HuH-7 (cell line): ENCODE measurements around the gene SPINDOC.

Experiments used
- DNase-seq: peaks from one replicate; pipeline ENCODE4 v3.0.0; 2011; ENCODE audit warnings: low spot score

SPINDOC gene

DNA sequence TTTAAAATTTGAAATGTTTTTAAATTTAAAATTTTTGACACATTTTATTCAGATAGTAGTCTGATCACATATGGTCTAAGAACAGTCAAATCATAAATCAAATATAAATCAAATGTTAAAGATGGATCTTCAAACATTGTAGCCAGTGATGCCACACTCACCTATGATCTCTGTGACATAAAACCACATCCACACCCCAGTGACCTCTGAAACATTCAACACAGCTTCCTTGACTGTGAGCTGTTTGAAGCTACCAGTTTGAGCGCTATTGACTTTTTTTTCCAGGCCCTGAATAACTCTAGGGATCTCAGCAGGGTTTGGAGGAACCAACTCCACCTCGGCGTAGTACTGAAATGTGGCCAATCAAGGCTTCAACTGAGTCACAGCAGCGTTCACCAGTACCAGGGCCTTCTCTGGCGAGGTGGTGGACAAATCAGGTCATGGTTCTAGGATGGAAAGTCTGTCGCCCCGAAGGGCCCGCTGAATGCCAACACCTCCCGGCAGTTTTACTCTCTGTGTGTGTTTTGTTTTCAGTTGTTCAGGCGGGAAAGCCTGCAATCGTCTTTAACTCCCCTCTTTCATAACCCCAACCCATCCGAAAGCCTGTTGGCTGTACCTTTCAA is 21.4 kb downstream of the SPINDOC start:
- DNase-seq, result no peak

DNA sequence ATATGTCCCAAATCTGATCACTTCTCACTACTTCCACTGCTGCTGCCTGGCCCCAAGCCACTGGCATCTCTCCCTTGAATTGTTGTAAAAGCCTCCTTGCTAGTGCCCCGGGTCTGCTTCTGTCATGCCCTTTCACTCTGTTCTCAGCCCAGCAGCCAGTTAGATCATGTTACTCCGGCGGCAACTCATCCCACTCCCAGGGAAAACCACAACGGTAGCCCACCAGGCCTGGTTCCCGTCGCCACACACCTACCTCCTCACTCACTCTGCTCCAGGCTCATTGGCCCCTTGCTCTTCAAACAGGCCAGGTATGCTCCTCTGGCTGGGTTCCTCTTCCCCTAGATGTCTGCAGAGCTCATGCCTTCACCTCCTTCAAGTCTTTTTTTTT is 21.9 kb downstream of the SPINDOC start:
- no peak for DNase-seq

DNA sequence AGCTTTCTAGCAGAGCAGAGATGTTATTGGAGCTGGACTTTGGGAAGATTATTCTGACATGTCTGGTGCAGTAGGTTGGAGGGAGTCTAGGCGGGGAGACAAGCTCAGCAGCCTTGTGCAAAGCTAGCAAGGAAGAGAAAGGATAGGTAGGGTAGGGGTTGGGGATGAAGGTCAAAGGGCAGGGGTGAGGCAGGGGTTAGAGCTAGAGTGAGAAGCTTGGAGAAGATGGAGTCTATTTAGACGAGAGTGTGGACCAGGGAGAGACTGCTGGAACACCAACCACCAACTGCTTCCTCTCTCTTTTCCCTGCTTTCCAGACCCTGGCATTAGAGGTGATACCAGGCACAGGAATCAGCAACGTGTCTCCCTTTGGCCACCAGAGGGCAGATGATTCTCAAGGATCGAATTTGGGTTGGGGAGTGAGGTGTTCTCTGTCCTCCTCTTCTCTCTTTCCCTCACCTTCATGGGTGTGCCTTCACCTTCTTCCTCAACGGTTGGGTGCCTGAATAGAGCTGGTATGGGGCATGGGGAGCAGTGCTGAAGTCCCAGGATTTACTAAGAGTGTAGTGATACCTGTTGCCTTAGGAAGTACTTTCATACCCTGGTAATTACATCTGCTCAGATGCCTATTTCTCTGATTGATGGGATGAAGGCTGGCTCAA is 23.9 kb downstream of the SPINDOC start:
- peak; percentile 73 for DNase-seq

DNA sequence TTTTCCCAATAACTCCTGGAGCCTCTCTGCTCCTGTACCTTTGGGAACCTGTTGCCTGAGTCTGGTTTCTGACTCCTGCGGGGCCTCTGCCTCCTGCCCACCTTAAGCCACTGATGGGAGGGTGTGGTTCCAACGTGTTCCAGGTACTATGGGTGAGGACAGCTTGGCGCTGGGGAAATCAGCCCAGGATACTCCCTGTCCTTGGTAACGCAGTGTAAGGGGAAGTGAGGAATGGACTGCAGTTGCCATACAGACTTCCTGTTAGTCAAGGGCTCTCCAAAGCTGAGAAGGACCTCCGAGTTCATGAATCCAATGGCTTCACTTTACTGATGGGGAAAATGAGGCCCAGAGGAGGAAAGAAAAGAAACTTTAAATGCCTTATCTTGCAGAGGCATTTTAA is 24.5 kb downstream of the SPINDOC start:
- DNase-seq, result no peak

DNA sequence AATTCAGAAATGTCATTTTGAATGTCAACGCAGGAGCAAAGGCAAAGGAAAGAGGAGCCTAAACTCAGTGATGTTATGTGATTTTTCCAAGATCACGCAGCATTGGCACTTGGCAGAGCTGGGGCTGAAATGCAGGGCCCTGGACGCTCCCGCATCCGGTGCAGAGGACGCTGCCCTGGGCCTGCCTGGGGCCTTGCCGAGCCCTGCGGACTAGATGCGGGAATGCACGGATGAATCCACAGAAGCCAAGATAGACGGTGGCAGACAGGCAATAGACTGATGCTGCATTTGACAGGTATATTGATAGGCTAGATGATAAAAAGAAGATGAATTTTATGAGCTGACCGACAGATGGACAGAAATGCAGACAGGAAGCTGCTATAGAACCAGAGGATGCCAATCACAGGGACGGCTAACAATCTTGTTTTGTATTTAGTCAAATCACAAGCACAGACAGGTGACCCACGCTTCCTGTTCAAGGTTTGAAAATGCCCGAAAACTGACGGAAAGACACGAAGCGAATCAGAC is 25.0 kb downstream of the SPINDOC start:
- DNase-seq, result no peak

DNA sequence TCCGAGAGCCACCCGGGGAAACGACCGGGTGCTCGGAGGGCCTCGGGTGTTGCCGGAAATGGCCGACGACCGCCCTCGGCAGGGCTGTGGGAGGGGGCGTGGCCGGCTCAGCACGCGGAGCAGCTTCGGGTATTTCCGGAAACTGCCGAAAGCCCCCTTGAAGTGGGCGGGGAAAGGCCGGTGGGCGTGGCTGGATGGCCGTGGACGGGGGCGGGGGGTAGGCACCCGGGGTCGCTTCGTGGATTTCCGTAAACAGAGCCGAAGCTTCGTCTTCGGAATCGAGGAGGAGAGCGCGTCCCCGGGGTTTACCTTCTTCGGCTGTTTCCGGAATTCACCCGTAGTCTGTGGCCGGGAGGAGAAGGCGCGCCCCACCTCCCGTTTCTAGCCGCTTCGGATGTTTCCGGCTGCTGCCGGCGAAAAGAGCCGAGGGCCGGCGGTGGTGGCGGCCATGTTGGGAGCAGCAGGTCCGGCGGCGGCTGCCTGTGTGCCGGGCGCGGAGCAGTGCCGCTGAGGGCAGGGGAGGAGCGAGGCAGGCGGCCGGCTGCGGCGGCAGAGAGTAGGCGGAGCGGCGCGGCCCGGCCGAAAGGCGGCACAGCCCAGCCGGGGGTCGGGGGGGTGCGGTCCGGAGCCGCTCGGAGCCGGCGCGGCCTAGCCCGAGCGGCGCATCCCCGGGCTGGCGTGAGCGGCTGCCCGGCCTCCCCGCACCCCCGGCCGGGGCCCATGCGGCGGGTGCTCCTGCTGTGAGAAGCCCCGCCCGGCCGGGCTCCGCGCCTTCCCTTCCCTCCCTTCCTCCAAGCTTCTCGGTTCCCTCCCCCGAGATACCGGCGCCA is 25.6 kb downstream of the SPINDOC start, which contains the start of gene MARK2:
TSS of gene MARK2 (plus strand) at position 433 of the 830 bp plus-strand sequence. CDS start at position 830, 397 bp downstream.
- peak; percentile 72 for DNase-seq

DNA sequence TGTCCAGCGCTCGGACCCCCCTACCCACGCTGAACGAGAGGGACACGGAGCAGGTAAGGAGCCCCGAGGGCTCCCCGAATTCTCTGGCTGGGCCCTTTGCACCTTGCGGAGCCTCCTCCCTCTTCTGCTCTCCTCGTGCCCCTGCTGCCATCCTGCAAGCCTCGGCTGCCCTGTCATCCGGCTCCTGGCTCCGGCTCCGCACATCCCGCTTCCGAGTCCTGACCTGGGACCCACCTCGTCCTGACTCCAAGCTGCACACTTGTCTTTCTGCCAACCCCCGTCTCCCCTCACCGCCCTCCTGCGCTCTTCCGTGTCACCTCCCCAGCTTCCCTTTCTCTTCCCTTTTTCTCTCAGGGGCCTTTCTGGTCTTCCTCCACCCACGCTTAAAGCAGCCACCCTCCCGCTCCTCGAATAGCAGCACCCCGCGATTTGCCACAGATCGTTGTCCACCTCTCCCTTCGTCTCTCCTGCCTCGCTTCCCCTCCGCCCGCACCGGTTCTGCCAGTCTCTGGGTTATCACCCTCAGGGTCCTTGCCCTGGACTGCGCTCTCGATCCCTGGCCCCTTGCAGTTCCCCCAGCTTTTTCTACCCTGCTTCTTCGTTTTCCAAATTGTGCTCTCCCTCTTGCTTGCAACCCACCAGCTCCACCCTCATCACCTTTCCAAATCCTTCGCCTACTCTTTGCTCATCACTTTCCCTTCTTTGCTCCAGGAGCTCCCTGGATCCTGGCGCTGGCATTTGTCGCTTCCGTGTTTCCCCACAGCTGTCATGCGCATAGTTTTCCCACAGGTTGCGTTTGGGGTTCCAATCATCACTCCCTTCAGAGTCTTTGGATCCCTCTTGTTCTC is 26.5 kb downstream of the SPINDOC start:
- DNase-seq, result no peak

DNA sequence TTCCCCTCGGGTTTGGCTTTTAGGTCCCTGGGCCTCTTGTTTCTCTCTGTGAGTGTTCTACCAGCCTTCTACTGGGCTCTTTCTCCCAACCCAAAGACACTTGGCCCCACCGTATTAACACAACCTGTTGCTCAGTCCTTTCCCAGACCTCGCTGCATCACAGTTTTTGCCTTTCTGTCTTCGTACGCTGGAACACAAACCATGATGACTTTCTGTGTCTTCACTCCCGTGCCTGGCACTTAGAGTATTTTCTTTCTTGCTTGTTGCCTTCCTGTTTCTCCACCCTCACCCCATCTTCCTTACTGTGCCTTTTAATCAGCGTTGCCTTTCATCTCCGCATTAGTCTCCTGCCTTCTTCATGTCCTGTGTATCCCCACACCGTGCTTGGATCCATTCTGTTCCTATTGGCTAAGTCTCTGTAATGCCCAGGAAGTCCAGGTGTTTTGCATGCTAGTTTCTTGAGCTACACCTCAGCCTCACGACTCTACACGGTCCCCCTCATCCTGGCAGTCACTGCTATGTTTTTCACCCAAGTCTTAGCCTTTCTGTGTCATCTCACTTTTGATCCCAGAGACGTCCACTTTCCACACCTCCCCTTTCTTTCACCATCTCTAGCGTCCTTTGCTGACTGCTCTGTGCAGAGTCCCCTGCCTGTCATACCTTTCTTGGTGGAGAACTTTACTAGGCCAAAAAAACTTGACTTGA is 27.3 kb downstream of the SPINDOC start:
- no peak for DNase-seq

DNA sequence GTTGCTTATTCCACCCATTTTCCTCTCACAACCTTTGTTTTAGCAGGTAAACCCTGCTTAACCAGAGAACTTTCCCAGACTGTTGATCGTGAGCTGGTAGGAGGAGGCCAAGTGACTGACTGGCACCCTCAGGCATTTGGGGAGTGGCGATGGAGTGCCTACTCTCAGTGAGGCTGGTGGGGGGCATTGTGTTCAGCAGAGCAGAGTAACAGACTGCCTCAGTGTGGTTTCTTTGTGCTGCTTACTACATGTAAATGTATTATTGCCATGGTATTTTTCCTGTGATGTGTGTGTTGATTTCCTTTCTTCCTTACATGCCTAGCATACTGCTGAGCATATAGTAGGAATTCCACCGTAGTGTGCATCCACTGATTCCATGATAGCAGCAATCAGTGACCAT is 28.3 kb downstream of the SPINDOC start:
- DNase-seq, result no peak

DNA sequence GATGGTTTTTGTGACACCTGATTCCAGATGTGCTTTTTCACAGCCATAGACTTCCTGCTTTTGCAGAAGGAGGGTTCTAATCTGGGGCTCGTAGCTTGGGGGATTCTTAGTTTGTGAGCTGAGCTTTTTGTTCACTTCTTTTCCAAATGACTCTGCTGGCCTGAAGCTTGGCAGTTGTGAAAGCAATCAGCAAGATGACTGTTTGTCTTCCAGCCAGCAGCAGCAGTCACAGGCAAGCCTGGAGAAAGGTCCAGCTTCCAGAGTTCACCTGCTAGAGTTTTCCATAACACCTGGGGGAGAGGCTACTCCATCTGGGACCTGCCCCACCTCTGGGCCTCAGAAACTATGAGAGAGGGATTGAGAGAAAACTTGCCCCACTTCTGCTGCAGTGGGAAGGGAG is 29.8 kb downstream of the SPINDOC start:
- DNase-seq, result no peak

DNA sequence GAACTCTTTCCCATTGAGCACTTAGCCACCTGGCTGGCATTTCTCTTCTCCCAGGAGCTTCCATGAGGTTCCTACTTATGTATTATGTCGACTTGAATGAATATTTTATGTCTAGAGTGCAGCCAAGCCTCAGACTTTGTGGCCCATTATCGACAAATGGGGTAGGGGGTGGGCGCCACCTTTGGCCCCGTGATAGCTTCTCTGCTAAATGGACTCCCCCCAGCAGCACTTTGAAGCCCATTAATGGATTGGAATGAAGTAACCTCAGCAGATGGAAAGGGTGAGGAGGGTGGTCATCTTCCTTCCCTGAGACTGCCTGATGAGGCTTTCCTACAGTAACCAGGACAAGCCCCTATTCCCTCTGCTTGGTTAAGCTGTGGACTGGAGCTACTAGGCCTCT is 31.6 kb downstream of the SPINDOC start:
- DNase-seq, result no peak

DNA sequence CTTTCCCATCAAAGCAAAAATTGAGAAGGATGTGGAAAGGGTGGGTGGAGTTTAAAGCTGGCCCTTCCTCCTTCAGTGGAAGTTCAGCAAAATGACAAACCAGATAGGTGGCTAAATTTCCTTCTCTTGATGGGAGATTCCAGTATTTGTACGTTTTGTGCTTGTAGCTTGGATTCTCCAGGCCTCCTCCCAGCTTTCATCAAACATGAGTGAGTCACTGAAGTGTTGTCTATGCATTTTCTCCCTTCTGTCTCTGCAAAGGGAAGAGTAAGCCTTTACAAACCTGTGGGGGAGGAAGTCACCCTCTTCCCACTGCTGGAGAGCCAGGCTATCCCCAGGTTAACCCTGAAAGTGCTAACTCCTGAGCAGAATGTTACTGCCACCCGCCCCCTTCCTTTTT is 32.0 kb downstream of the SPINDOC start:
- no peak for DNase-seq

DNA sequence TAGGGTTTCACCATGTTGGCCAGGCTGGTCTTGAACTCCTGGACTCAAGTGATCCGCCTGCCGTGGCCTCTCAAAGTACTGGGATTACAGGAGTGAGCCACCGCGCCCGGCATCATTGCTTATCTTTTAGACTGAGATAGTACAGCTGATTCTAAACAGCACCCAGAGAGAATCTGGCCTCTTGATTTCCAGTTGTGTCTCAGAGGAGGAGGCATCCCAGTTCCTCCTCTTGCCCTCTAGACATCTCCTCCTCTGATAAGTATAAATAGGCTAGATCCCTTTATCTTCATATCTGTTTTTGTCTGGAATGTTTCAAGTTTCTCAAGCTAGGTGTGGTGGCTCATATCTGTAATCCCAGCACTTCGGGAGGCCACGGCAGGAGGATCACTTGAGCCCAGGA is 32.7 kb downstream of the SPINDOC start:
- no peak for DNase-seq

DNA sequence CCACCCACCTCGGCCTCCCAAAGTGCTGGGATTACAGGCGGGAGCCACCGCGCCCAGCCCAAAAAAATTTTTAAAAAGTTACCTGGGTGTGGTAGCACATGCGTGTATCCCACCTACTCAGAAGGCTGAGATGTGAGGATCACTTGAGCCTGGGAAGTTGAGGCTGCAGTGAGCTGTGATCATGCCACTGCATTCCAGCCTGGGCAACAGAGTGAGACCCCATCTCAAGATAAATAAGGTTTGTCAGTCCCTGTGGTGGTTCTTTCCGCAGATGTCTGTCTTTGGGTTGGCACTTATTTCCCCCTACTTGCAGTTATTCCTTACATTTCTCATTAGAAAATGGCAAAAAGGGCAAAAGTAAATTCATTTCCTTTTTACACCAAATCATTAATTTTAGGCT is 33.6 kb downstream of the SPINDOC start:
- no peak for DNase-seq

DNA sequence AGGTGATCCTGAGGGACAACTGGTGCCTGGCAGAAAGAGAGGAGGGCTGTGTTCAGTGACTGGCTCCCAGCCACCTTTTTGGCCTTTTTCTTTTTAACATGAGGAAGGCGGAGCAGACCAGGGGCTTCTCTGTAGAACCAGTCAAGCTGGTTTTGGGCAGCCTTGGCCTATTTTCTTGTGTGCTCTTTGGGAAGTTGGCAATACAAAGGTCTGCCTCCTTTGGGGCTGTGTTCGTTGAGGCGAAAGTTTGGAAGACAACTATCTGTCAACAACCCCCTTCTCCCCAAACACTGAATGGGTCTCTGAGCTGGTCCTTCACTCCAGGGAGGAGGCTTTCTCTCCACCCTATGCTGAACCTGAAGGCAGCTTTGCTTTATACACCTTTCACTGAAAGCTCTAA is 34.1 kb downstream of the SPINDOC start:
- DNase-seq, result no peak

DNA sequence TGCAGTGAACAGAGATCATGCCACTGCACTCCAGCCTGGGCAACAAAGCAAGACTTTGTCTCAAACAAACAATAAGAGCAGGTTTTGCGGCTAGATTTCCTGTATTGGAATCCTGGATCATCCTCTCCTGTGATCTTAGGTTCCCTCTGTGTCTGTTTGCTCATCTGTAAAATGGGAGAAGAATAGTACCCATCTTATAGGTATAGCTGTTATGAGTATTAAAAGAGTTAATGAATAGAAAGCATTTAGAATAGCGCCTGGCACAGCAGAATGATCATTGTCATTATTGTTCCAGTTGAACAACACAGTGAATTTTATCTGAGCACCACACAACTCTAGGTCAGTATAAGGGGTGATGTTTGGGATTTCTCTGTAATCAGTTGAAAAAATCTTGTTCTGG is 36.4 kb downstream of the SPINDOC start:
- no peak for DNase-seq

DNA sequence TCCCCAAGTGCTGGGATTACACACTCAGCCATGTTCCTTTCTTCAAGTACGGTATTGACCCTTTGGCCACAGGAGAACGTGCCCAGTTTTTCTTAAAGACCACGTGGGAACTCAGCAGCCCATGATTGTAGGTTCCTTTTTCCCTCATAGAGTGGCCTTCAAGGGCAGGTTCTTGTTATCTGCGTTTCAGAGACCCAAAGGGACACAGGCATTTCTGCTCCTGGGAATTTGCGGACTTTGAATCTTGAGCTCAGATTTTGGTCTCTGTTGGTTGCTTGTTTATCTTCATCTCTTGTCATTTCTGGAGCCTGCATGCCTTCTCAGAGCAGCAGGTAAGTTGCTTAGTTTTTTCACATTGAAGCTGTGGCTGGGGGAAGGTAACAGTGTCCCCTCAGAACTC is 37.7 kb downstream of the SPINDOC start:
- no peak for DNase-seq

DNA sequence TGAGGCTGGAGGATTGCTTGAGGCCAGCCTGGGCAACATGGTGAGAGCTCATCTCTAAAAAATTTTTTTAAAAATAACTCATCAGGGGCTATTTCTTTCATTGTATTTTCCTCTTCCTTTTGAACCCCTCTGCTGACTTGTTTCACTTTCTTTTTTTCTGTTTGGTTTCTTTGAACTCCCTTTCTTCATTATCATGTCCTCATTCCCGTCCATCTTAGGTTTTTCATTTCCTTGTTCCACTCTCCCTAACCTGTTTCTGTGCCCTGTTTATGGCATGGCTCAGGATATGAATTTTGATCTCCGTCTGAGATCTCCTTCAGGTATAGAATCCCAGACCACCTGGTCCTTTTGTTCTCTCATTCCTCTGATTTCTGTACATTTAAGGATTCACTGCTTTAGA is 38.1 kb downstream of the SPINDOC start:
- DNase-seq, result no peak

DNA sequence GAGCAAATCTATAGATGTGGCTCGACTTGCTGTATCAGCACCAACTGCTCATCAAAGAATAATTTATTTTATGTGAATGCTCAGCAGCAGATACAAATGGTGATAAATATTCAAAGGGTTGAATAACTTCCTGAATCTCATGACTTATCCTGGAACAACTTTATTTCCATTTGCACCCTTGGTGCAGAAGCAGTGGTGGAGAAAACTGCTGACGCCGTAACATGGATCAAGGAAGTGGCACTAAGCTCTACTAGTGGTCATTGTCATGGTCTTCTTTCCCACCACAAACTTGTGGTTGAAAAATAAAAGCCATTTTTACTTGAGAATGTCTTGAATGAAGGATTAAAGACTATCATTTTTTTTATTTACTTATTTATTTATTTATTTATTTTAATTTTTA is 40.2 kb downstream of the SPINDOC start:
- no peak for DNase-seq

DNA sequence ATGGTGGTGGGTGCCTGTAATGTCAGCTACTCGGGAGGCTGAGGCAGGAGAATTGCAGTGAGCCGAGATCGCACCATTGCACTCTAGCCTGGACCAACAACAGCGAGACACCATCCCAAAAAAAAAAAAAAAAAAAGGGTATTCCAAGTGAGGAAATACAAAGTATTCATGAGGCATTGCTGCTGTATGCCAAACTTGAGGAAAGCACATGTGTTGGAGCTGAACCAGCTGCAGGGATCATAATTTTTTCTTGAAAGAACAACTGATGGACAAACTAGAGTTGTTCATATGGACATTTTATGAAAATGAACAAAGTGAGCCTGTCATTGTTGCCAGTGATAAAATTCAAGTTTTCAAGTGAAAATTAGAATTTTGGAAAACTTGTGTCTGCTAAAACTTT is 41.4 kb downstream of the SPINDOC start:
- no peak for DNase-seq

DNA sequence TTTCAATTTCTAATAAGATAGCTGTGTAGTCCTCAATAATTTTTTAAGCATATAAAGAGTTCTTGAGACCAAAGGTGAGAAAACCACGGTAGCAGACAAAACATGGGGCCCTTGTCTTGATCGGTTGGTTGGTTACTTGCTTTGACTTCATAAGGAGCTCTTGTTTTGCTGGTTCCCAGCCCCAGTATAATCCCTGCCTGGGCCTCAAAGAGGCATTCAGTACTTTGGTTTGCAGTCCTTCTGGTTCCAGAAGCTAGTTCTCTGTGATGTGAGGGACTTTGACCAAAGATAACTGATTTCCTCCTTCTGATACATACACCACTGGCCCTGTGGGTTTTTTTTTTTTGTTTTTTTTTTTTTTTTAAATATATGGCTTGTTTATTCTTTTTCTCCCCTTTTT is 42.7 kb downstream of the SPINDOC start:
- no peak for DNase-seq
